ENCODE results near the gene RERE. TPM values are rescaled to one million over a fixed set of nuclear protein-coding genes. Genes with fewer than 3 reads are reported as not detected.
"Not testable (repeated sequence)": the region's sequence is repeated elsewhere in the genome, so short reads cannot be mapped to it uniquely, and the experiment has no call there.

Gene RERE
- polyA plus RNA-seq, 1 of the 3 experiments (the other 2 are of a cell fraction): 8.1 TPM

DNA sequence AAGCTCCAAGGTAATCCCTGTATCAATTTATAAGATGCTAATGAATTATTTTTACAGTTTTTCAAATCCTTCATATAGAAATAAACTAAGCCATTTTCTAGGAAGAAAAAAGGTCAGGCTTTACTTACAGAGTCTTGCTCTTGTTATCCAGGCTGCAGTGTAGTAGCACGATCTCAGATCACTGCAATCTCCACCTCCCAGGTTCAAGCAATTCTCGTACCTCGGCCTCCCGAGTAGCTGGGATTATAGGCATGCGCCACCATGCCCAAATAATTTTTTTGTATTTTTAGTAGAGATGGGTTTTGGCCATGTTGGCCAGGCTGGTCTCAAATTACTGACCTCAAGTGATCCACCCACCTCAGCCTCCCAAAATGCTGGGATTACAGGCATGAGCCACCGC is 27.0 kb downstream of the RERE start (continued):
- TF ChIP-seq ZBTB33 (IDR thresholded peaks at IDR 0.05; ENCODE audit: borderline replicate concordance, low read depth) (no peak), TEAD4 (IDR thresholded peaks at IDR 0.05; ENCODE audit: borderline replicate concordance, insufficient read depth) (no peak), USF1 (IDR thresholded peaks at IDR 0.05; ENCODE audit: borderline replicate concordance, low read depth) (no peak)

- POLR2A ChIA-PET: interaction anchor here (0.7 kb wide), 1 partner anchor 55 kb away, joined by 3 read pairs; no protein-coding TSS in a partner anchor
- TF ChIP-seq SIN3A (IDR thresholded peaks at IDR 0.05; ENCODE audit: borderline replicate concordance, low read depth, low read length) (no peak), ZBTB33 (IDR thresholded peaks at IDR 0.05; ENCODE audit: borderline replicate concordance, low read depth) (no peak), SMC3 (IDR thresholded peaks at IDR 0.05; ENCODE audit: low read depth, low read length) (no peak)
- no peak overlapping the region for H3K4me2 ChIP-seq
- no peak overlapping the region for H3K9ac ChIP-seq
- H3K4me3 ChIP-seq (ENCODE audit: low read depth in 2 of 2, low read length in 1 of 2): no peak overlapping the region
- no peaks in the 10 kb centered on the region for H3K36me3 ChIP-seq (replicated peaks in 1 of 2; ENCODE audit: control insufficient read depth in 1 of 2, insufficient read depth in 2 of 2, low read length in 1 of 2)
- H2AFZ ChIP-seq (ENCODE audit: low read depth): no peak overlapping the region
- no peaks in the 10 kb centered on the region; a peak in 1 of 4 replicates for H3K4me1 ChIP-seq (ENCODE audit: control insufficient read depth in 1 of 2, insufficient read depth in 2 of 2, low read depth in 1 of 2, low read length in 1 of 2)
- H3K27me3 ChIP-seq (ENCODE audit: insufficient read depth): no peaks in the 10 kb centered on the region
- CTCF ChIA-PET: interaction anchor here (1.2 to 1.4 kb wide), 2 partner anchors 11 to 14 kb away, joined by 3 read pairs; no protein-coding TSS in a partner anchor
- no peak for DNase-seq
- no peaks in the 10 kb centered on the region for H3K9me3 ChIP-seq
- H3K27ac ChIP-seq (ENCODE audit: low read depth in 2 of 2, low read length in 1 of 2): no peak overlapping the region
- H3K9me2 ChIP-seq: no peaks in the 10 kb centered on the region
- no peaks in the 10 kb centered on the region for H3F3A ChIP-seq (replicated peaks; ENCODE audit: insufficient read depth)
- WGBS (ENCODE audit: low lambda C conversion rate): 95% methylated on average over 11 of the region's 11 CpGs
- H3K79me2 ChIP-seq (ENCODE audit: insufficient read depth): peaks cover 9% of the 10 kb centered on the region; the same call in 1 of the 2 replicates
- H4K20me1 ChIP-seq (ENCODE audit: insufficient read depth): no peaks in the 10 kb centered on the region; the same call in 1 of the 2 replicates
Measured at GRCh38 chr1:8789314-8790214, 27.9 kb downstream of the RERE start.

- H3K9me3 ChIP-seq: no peaks in the 10 kb centered on the region
- H2AFZ ChIP-seq (ENCODE audit: low read depth): no peak overlapping the region
- H3K27me3 ChIP-seq (ENCODE audit: insufficient read depth): no peaks in the 10 kb centered on the region
- no peak for DNase-seq
- WGBS (ENCODE audit: low lambda C conversion rate): 94% methylated on average over 2 of the region's 3 CpGs
- H3K4me1 ChIP-seq (ENCODE audit: control insufficient read depth in 1 of 2, insufficient read depth in 2 of 2, low read depth in 1 of 2, low read length in 1 of 2): no peaks in the 10 kb centered on the region; a peak in 1 of 4 replicates
- peaks cover 11% of the 10 kb centered on the region; the same call in 1 of the 2 replicates for H3K79me2 ChIP-seq (ENCODE audit: insufficient read depth)
- H4K20me1 ChIP-seq (ENCODE audit: insufficient read depth): no peaks in the 10 kb centered on the region; the same call in 1 of the 2 replicates
- ChIA-PET POLR2A (no interaction called here), CTCF (interaction anchor here (0.6 to 1.2 kb wide), 3 partner anchors 11 to 62 kb away, joined by 3 to 4 read pairs (median 3); no protein-coding TSS in a partner anchor)
- H3K4me3 ChIP-seq (ENCODE audit: low read depth in 2 of 2, low read length in 1 of 2): no peak overlapping the region
- H3K27ac ChIP-seq (ENCODE audit: low read depth in 2 of 2, low read length in 1 of 2): no peak overlapping the region
- no peaks in the 10 kb centered on the region for H3K36me3 ChIP-seq (replicated peaks in 1 of 2; ENCODE audit: control insufficient read depth in 1 of 2, insufficient read depth in 2 of 2, low read length in 1 of 2)
- H3K9ac ChIP-seq: no peak overlapping the region
- no peaks in the 10 kb centered on the region for H3F3A ChIP-seq (replicated peaks; ENCODE audit: insufficient read depth)
- H3K9me2 ChIP-seq: no peaks in the 10 kb centered on the region
- no peak overlapping the region for H3K4me2 ChIP-seq
- TF ChIP-seq TEAD4 (IDR thresholded peaks at IDR 0.05; ENCODE audit: borderline replicate concordance, insufficient read depth): no peak
Measured at GRCh38 chr1:8787218-8787617, 30.2 kb downstream of the RERE start.

- H3K27me3 ChIP-seq (ENCODE audit: insufficient read depth); POLR2A ChIA-PET; H3K9me3 ChIP-seq; H3K4me3 ChIP-seq (ENCODE audit: low read depth in 2 of 2, low read length in 1 of 2); DNase-seq; H3K27ac ChIP-seq (ENCODE audit: low read depth in 2 of 2, low read length in 1 of 2); H3F3A ChIP-seq (replicated peaks; ENCODE audit: insufficient read depth); H4K20me1 ChIP-seq (ENCODE audit: insufficient read depth); H3K36me3 ChIP-seq (replicated peaks in 1 of 2; ENCODE audit: control insufficient read depth in 1 of 2, insufficient read depth in 2 of 2, low read length in 1 of 2); H3K9ac ChIP-seq; H3K4me2 ChIP-seq; H3K9me2 ChIP-seq; H3K4me1 ChIP-seq (ENCODE audit: control insufficient read depth in 1 of 2, insufficient read depth in 2 of 2, low read depth in 1 of 2, low read length in 1 of 2); H2AFZ ChIP-seq (ENCODE audit: low read depth): not testable (repeated sequence)
- 86% methylated on average over 4 of the region's 4 CpGs for WGBS (ENCODE audit: low lambda C conversion rate)
- peaks cover 11% of the 10 kb centered on the region; the same call in 1 of the 2 replicates for H3K79me2 ChIP-seq (ENCODE audit: insufficient read depth)
- CTCF ChIA-PET: interaction anchor here (0.8 to 0.9 kb wide), 2 partner anchors 27 to 42 kb away, joined by 3 read pairs; no protein-coding TSS in a partner anchor
Measured at GRCh38 chr1:8786204-8786603, 31.2 kb downstream of the RERE start.

Data from SK-N-SH (cell line).